Cerebellar cortex (tissue), 1 donor: ENCODE results near the gene GUSB.
"Not testable (repeated sequence)": the region's sequence is repeated elsewhere in the genome, so short reads cannot be mapped to it uniquely, and the experiment has no call there.

Source experiments
- DNase-seq: peaks from one replicate; pipeline ENCODE4 v3.0.0-alpha.2; 2015; ENCODE audit warnings: low spot score

The GUSB gene

DNA sequence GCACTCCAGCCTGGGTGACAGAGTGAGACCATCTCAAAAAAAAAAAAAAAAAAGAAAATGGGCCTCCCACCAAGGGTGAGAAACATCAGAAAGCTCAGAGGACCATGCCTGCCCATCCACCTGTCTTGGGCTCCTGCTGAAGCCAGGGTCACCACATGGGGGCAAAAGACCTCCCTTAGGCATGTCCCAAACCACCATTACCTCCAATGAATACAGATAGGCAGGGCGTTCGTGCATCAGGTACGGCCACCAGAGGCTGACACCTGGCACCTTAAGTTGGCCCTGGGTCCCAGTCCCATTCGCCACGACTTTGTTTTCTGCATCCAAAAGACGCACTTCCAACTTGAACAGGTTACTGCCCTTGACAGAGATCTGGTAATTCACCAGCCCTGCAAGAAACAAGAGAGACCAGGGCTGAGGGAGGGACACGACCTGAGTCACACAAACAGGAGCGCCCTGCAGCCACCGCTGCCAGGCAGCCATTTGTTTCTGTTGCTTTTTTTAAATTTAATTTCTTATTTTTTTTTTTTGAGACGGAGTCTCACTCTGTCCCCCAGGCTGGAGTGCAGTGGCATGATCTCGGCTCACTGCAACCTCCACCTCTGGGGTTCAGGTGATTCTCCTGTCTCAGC lies 6.1 kb downstream of the GUSB start:
- no peak for DNase-seq

GRCh38 chr7:65974876-65975275 lies 7.1 kb downstream of the GUSB start:
- no peak for DNase-seq

DNA sequence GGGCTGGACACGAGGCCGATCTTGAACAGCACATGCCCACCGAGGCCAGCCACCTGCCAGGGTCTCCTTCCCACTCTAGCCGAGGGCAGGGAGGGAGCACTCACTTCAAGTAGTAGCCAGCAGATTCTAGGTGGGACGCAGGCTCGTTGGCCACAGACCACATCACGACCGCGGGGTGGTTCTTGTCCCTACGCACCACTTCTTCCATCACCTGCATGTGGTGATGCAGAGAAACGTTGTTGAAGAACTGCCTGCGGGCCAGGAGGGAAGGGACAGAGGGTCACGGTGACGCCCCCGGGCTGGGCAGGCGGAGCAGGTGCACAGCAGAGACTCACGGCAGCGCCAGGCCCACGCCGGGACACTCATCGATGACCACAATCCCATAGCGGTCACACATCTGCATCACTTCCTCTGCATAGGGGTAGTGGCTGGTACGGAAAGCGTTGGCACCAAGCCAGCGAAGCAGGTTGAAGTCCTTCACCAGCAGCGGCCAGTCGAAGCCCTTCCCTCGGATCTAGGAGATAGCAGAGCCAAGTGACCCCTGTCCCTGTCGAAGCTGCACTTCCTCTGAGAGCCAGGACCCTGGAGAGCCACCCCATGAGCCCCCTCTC lies 7.7 kb downstream of the GUSB start:
- no peak for DNase-seq

DNA sequence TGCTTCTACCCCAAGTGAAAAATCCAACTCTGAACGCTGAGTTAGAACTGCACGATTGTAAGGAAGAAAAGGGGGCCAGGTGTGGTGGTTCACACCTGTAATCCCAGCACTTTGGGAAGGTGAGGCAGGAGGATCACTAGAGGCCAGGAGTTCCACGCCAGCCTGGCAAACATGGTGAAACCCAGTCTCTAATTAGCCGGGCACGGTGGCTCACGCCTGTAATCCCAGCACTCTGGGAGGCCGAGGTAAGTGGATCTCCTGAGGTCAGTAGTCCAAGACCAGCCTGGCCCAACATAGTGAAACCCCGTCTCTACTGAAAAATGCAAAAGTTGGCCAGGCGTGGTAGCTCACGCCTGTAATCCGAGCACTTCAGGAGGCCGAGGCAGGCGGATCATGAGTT lies 9.0 kb downstream of the GUSB start:
- no peak for DNase-seq

DNA sequence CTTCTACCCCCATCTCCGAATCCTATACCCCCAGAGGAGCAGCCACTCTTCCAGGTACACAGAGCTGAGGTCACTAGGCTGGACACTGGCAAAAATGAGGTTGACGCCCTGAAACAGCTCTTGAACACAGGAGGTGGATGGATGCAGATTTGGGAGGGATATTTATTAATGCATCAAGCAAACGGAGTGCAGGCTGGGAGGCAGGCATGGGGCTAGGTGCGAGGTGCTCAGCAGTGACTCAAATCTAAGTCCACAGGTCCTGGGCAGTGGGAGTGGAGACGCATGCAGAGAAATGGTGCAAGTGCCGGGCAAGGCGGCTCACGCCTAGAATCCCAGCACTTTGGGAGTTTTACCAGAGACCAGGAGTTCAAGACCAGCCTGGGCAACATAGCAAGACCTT lies 11.0 kb downstream of the GUSB start:
- DNase-seq: no peak

DNA sequence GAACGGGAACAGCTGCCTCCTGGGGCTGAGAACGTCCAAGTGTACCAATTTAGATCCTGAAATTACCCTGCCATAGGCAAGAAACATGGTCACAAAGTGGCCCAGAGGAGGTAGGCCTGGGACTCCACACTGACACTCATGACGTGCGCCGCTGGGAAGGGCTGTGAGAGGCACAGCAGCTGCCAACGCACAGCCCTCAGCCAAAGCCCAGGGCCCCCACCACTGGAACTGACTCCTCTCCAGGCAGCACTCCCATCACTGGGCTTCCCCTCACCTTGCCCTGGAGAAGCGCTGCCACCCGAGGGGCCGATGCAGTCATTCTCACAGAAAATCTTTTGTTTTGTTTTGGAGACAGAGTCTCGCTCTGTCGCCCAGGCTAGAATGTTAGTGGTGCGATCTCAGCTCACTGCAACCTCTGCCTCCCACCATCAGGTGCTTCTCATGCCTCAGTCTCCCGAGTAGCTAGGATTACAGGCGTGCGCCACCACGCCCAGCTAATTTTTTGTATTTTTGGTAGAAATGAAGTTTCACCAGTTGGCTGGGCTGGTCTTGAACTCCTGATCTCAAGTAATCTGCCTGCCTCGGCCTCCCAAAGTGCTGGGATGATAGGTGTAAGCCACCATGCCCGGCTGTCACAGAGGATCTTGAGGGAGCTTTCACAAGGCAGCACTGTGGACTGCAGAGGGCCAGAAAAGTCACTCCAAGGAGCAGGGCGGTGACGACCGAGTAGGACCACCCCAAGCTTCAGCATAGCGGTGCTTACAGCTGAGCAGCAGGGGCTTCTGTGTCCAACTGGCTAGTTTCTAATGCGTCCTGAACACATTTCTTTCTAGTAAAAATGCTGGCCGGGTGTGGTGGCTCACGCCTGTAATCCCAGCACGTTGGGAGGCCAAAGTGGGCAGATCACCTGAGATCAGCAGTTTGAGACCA lies 13.5 kb downstream of the GUSB start:
- no peak for DNase-seq

- DNase-seq: no peak
Observed at GRCh38 chr7:65967361-65968155, 14.5 kb downstream of the GUSB start.

GRCh38 chr7:65966146-65966545 lies 15.9 kb downstream of the GUSB start:
- DNase-seq: no peak

DNA sequence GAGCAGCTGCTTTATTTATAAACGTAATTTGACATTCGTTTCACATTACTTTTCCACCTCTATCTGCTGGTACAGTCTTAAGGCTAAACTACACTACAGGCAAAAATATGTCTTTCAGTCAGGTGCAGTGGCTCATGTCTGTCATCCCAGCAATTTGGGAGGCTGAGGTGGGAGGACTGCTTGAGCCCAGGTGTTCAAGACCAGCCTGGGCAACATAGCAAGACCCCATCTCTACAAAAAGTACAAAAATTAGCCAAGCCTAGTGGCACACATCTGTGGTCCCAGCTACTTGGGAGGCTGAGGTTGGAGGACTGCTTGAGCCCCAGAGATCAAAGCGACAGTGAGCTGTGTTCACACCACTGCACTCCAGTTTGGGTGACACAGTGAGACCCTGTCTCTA lies 17.3 kb downstream of the GUSB start:
- not testable (repeated sequence) for DNase-seq

GRCh38 chr7:65962033-65962432 lies 20.0 kb downstream of the GUSB start:
- no peak for DNase-seq

DNA sequence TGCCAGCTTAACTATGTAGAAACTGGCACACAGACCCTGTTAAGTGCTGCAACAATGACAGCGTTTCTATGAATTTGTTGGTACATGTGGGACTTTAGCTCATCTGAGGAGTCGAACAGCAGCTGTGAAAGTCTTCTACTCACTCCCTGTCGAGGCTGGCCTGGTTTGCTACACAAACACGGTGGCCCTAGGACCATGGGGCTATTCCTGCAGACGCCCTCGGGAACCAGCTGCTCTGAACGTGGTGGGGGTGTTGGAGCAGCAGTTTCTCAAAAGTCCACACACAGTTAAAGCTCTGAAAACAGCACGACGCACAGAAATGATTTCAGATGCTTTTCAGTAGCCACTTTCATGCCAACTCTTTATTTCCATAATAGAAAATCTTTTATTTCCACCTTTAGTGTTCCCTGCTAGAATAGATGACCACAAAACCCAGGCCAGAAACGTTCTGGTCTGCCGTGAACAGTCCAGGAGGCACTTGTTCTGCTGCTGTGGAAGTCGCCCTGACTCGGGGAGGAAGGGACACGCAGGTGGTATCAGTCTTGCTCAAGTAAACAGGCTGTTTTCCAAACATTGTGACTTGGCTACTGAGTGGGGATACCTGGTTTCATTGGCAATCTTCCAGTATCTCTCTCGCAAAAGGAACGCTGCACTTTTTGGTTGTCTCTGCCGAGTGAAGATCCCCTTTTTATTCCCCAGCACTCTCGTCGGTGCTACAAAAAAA lies 21.5 kb downstream of the GUSB start:
- DNase-seq: peak; percentile 25

- no peak for DNase-seq
Observed at GRCh38 chr7:65955718-65956117, 26.3 kb downstream of the GUSB start.

- DNase-seq: no peak
Observed at GRCh38 chr7:65953890-65954450, 28.0 kb downstream of the GUSB start.

- no peak for DNase-seq
Observed at GRCh38 chr7:65953001-65953720, 28.9 kb downstream of the GUSB start.

- DNase-seq: no peak
Observed at GRCh38 chr7:65951837-65952578, 30.0 kb downstream of the GUSB start.

DNA sequence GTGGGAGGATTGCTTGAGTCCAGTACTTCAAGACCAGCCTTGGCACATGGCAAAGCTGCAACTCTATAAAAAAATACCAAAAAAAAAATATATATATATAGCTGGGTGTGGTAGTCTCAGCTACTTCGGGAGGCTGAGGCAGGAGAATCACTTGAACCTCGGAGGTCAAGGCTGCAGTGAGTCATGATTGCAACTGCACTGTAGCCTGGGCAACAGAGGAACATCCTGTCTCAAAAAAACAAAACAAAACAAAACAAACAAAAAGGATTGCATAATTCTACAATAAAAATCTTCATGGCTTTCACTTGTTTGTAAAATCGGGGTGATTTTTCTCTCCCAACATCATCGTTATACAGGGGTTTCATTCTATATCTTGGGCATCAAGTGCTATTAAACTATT lies 35.1 kb downstream of the GUSB start:
- no peak for DNase-seq

- not testable (repeated sequence) for DNase-seq
Observed at GRCh38 chr7:65945787-65946186, 36.2 kb downstream of the GUSB start.

DNA sequence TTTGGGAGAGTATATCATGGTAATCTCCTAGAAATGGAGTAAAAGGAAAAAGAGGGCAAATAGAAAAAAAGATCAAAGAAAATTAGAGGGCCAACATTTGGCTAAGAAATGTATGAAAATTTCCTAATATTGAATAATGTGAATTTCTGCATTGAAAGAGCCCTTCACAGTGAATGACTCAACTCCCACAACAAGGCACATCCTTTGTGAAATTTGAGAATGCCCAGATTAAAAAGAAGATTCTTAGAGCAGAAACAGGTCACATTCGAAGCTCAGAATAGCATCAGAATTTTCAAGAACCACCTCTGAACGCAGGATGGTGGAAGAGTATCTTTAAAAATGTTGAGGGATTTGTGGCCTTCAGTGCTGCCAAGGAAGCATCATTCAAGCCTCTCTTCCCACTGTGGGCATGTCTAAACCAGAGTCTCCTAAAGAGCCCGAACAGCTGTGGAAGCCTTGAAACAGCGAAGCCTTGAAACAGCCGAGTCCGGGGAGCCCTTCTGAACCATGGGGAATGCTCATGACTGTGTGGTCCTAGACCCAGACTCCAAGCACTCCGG lies 43.6 kb downstream of the GUSB start:
- DNase-seq: no peak

- no peak for DNase-seq
Observed at GRCh38 chr7:65937296-65937695, 44.7 kb downstream of the GUSB start.
